GM06990 (cell line): ENCODE data around the gene PITX2.

Experiments used
- DNase-seq: peaks from one replicate; pipeline ENCODE4 v3.0.0-alpha.2; 2011; ENCODE audit not compliant: insufficient read length; ENCODE audit errors: extremely low read depth
- H3K27me3 ChIP-seq: replicated peaks from 2 replicates; pipeline ENCODE4 v1.6.0; 2011; ENCODE audit warnings: low read length; ENCODE audit not compliant: control insufficient read depth, insufficient read depth
- H3K36me3 ChIP-seq: 2 replicates; pipeline ENCODE4 v1.5.1; 2011; ENCODE audit warnings: low read length; ENCODE audit not compliant: control insufficient read depth, insufficient read depth
- H3K4me3 ChIP-seq: replicated peaks from 2 replicates; pipeline ENCODE4 v1.5.1; 2011; ENCODE audit warnings: low read depth, mild to moderate bottlenecking, control low read depth, low read length
- TF ChIP-seq, protein P1 (sequence below): IDR thresholded peaks from 2 replicates; pipeline ENCODE4 v1.5.1; 2011; ENCODE audit warnings: low read length, control low read depth, mild to moderate bottlenecking, inconsistent platforms; ENCODE audit not compliant: insufficient read depth, poor library complexity, severe bottlenecking

Gene PITX2

DNA sequence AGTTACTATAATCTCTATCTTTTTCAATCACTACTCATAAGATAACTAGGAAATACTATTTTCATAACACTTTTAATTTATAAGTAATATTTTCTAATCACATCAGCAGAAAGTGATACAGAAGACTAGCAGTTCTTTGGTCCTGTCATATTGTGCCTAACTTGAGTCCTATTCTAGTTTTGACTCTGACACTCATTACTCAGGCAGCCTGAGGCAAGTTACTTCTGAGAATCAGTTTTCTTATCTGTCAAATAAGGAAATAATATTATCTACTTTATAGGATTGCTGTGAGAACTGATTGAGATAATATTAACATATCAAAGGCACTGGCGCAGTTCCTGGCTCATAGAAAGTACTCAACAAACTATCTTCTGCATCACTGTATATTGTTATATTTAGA, 17.8 kb downstream of the PITX2 start:
- Histone ChIP-seq H3K36me3 (no peaks in the 10 kb centered on the region), H3K4me3 (no peak overlapping the region), H3K27me3 (no peaks in the 10 kb centered on the region)
- TF ChIP-seq, protein P1, sequence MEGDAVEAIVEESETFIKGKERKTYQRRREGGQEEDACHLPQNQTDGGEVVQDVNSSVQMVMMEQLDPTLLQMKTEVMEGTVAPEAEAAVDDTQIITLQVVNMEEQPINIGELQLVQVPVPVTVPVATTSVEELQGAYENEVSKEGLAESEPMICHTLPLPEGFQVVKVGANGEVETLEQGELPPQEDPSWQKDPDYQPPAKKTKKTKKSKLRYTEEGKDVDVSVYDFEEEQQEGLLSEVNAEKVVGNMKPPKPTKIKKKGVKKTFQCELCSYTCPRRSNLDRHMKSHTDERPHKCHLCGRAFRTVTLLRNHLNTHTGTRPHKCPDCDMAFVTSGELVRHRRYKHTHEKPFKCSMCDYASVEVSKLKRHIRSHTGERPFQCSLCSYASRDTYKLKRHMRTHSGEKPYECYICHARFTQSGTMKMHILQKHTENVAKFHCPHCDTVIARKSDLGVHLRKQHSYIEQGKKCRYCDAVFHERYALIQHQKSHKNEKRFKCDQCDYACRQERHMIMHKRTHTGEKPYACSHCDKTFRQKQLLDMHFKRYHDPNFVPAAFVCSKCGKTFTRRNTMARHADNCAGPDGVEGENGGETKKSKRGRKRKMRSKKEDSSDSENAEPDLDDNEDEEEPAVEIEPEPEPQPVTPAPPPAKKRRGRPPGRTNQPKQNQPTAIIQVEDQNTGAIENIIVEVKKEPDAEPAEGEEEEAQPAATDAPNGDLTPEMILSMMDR: no peak
- no peak for DNase-seq

GRCh38 chr4:110602061-110602460, 20.8 kb downstream of the PITX2 start:
- DNase-seq: no peak
- TF ChIP-seq, protein P1: no peak
- Histone ChIP-seq H3K36me3 (no peaks in the 10 kb centered on the region), H3K4me3 (no peak overlapping the region), H3K27me3 (no peaks in the 10 kb centered on the region)

DNA sequence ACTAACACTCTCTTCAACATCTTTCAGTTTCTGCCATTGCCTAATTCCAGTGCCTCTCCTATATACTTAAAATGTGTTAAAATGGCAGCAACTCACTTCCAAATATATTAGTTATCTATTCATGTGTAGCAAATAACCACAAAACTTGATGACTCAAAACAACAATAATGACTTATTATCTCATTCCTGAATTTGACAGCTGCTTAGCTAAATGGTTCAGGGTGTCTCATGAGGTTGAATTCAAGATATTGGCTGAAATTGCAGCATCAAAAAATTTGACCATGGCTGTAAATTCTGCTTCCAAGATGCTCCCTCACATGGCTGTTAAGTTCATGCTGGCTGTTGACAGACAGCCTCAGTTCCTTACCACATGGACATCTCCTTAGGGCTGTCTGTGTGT, 25.3 kb downstream of the PITX2 start:
- DNase-seq: no peak
- no peaks in the 10 kb centered on the region for H3K36me3 ChIP-seq
- H3K4me3 ChIP-seq: no peak overlapping the region
- no peaks in the 10 kb centered on the region for H3K27me3 ChIP-seq
- TF ChIP-seq, protein P1: no peak

GRCh38 chr4:110596431-110596830, 26.4 kb downstream of the PITX2 start:
- Histone ChIP-seq H3K27me3 (no peaks in the 10 kb centered on the region), H3K36me3 (no peaks in the 10 kb centered on the region), H3K4me3 (no peak overlapping the region)
- no peak for DNase-seq
- TF ChIP-seq, protein P1: no peak

GRCh38 chr4:110595583-110595982, 27.3 kb downstream of the PITX2 start:
- TF ChIP-seq, protein P1: no peak
- no peak overlapping the region for H3K4me3 ChIP-seq

GRCh38 chr4:110589297-110589696, 33.6 kb downstream of the PITX2 start:
- no peaks in the 10 kb centered on the region for H3K27me3 ChIP-seq
- DNase-seq: no peak
- H3K4me3 ChIP-seq: no peak overlapping the region
- TF ChIP-seq, protein P1: no peak
- no peaks in the 10 kb centered on the region for H3K36me3 ChIP-seq

More at GRCh38 chr4:110595583-110595982, 27.3 kb downstream of the PITX2 start:
- no peak for DNase-seq
- Histone ChIP-seq H3K27me3 (no peaks in the 10 kb centered on the region), H3K36me3 (no peaks in the 10 kb centered on the region)
